GM18520 (cell line): Measurements from ENCODE around the gene TENM3.

ENCODE experiments used
- ATAC-seq: cut with Tn5 transposase; IDR thresholded peaks from one replicate; pipeline ENCODE4 v1.9.1; 2021; ENCODE audit not compliant: unreplicated experiment

Gene TENM3

GRCh38 chr4:182325397-182325796, 82.2 kb downstream of the TENM3 start:
- no peak for ATAC-seq

GRCh38 chr4:182325848-182326255, 82.7 kb downstream of the TENM3 start:
- no peak for ATAC-seq

DNA sequence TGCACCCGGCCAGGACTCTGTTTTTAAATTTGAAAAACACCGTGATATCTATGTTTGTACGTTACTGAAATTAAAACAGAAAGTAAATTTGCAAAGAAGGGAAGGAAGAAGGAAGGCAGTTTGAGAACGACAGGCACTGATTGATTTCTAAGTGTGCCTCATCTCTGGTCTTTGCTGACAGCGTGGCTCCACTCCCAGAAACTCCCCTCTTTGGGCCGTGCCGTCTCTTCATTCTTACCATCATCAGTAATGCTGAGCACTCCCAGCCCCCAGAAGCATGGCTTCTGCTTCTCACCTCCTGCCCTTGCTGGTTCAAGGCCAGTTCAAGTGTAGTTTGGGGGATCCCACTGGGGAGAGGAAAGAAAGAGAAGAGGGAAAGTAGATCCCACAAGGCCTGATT, 85.3 kb downstream of the TENM3 start:
- ATAC-seq, result no peak

- no peak for ATAC-seq
Measured at GRCh38 chr4:182337366-182337765, 94.2 kb downstream of the TENM3 start.

GRCh38 chr4:182338063-182338462, 94.9 kb downstream of the TENM3 start:
- ATAC-seq, result no peak

- no peak for ATAC-seq
Measured at GRCh38 chr4:182338746-182339145, 95.5 kb downstream of the TENM3 start.

GRCh38 chr4:182339221-182339641, 96.0 kb downstream of the TENM3 start:
- ATAC-seq, result no peak

DNA sequence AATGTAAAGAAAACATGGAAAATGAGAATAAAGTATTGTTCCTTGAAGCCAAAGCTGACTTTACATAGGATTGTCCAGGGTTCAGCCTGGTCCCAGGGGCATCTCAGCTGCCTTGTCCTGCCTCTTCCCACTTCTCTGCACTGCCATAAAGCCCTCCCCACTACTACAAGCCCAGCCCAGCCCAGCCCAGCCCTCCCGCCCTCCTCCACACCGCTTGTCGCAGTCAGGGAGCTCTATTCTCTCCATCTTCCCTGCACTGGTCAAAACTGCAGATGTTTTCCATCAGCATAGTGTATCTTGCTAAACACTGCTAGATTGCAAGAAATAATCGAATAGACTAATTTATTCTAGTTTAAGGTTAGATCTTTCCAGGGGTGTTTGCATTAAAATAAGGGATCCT, 100.3 kb downstream of the TENM3 start:
- no peak for ATAC-seq

DNA sequence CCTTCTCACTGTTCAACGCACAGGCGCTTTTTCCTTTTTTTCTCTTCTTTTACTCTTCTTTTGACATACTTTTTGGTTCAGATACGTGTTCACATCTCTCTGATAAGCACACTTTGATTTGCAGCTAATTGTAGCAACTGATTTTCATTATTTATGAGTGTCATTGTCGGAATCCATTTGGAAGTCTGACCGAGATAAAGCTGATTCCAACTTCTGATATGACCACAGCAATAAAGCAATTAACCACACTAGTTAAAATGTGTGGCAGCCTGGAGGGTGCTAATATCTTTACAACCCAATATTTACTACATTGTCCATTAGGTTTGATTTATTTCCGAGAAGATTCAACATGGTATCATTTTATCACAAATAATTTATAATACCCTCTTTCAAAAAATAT, 101.8 kb downstream of the TENM3 start:
- no peak for ATAC-seq

GRCh38 chr4:182346250-182346649, 103.0 kb downstream of the TENM3 start:
- ATAC-seq, result no peak

DNA sequence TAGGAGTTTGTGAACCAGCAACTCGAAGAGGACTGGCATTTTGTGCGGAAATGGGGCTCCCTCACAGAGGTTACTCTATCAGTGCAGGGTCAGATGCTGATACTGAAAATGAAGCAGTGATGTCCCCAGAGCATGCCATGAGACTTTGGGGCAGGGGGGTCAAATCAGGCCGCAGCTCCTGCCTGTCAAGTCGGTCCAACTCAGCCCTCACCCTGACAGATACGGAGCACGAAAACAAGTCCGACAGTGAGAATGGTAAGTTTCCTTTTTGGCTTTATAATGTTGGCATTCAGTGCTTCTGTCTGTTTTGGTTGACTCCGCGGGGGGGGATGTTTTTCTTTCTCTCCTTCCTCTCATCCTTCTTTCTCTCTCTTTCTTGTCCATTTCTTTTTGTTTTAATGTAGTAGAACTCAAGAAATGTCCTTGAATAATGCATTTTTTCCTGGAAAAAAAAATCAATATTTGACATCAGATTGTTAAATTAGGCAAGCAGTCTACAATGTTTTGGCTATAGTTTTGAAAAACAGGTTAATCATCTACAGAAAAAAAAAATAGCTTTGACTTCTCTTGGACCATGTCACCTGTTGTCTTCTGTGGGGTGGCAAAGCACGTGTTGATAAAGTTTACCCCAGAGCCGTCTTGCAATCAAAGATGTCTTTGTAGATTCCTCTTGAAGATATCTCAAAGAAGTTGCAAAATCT, 103.6 kb downstream of the TENM3 start:
- no peak for ATAC-seq

DNA sequence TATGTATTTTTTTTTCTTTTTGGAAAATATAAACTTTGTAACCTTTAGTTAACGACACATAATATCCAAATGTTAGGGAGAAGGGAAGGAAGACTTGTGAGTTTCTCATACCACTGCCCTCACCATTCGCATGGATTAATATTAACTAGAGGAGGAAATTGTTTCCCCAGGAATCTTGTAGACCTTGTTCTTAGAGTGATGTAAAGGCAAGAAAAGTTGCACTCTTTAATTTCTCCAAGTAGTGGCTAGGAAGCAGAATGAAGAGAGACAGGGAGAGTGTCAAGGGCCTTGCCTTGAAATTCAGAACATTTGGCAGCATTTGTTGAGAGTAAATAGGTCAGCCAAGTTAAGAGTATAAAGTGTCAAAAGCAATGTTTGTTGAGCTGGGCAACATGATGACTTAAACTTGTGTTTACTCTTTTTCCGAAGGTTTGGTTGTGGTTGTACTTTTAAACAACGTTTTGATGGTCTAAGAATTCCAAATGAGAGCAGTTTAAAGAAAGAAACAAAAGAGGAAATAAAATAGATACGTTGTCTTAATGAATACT, 105.7 kb downstream of the TENM3 start:
- ATAC-seq, result no peak

DNA sequence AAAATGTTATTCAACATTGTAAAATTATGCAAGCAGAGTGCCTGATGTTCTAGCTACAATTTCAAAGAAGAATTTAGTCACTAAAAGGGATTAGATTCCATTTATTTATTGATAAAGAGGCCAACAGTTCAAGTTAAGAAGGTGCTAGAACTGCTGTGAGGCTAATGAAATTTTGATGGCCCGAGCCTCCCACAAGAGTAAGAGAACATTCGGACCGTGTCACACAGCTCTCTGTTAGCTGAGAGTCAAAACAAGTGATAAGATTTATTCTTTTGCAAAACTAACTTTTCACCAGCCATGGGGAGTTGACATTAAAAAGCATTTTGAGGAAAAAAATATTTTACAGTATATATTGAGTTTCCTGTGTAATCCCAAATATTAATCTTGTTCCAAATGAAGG, 106.8 kb downstream of the TENM3 start:
- no peak for ATAC-seq

- no peak for ATAC-seq
Measured at GRCh38 chr4:182351485-182351884, 108.3 kb downstream of the TENM3 start.

DNA sequence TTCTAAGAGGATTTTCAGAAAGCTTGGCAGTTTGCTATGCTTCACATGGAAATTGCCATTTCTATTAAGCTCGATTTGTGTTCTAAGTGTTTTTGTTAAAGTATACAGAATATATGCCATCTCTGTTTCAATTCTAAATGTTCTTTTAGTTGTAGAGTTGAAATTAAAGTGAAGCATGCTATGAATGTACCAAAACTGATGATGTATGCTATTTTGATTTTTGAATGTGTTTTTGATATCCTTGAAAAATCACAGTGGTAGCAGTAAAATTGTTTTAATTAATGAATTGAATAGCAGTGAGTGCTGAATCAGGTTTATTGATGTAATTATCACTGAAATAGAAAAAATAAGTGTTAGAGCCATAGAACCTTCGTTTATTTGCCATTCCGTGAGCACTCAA, 110.9 kb downstream of the TENM3 start:
- ATAC-seq, result no peak

DNA sequence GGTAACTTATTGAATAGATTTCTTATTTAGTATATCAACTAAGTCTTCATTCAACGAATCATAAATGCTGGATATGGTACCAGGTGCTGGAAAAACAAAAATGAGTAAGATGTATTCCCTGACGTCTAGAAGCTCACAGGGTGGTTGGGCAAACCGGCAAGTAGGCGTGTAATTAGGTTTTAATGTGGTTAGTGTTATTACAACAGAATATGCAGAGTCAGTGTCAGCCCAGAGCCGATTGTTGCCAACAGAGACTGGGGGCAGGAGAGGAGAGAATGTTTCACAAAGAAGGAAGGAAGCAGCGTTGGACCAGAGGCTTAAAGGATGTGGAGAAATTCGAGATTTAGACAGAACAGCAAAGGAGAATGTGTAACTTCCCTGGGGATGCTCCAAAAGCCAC, 111.7 kb downstream of the TENM3 start:
- no peak for ATAC-seq

DNA sequence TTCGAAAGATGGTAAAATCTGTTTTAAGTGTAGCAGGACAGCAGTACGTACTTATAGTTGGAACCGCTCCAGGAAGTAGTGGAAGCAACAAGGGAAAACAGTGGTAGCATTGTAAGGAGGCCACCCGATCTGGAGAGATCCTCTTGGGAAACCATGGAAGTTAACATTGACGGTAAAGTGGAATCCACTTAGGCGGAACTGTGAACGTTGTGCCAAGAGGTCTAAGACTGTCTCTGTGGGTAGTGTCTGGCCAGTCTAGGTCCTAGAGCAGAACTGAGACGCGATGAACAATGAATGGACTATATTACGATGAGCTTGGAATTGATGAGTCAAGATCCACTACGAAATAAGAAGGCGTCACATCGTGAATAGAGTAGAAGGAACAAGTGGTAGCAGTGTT, 124.0 kb downstream of the TENM3 start:
- ATAC-seq, result no peak

- ATAC-seq, result no peak
Measured at GRCh38 chr4:182369211-182369610, 126.0 kb downstream of the TENM3 start.

DNA sequence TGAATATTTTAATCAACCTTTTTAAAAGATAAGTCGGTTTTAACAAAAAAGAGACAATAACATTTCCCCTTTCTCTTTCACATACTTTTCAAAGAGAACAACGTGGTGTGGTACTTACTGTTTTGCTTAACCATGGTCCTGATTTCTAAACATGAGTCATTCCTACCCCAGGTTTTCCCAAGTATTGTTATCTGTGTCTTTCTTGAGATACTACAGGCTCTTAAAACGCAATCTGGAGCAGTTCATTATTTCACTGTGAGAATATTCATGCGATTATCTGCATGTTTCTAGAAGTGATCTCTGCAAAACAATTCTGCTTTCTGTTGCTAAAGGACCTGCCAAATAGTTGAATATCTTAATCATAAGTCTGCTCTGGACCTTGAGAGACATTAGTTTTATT, 127.3 kb downstream of the TENM3 start:
- ATAC-seq, result no peak

DNA sequence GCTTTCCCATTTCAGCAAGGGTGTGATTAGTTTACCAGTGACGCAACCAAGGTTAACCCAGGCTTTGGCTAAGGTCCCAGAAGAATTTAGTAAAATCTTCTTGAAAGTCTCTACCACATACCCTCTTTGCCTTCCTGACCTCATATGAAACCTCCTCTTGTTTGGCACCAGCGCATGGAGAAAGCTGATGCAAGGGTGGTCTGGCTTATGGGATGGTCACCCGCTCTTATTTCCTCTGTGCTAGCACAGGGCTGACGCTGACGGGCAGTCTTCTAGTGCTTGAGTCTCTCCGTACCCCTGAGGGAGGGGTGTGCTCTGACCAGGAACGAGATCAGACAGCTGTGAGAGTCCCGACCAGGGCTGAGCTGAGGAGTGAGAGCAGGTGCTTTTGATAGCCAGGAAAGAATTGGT, 137.6 kb downstream of the TENM3 start:
- no peak for ATAC-seq

GRCh38 chr4:182382941-182383340, 139.7 kb downstream of the TENM3 start:
- ATAC-seq, result no peak

GRCh38 chr4:182384631-182385091, 141.5 kb downstream of the TENM3 start:
- no peak for ATAC-seq

DNA sequence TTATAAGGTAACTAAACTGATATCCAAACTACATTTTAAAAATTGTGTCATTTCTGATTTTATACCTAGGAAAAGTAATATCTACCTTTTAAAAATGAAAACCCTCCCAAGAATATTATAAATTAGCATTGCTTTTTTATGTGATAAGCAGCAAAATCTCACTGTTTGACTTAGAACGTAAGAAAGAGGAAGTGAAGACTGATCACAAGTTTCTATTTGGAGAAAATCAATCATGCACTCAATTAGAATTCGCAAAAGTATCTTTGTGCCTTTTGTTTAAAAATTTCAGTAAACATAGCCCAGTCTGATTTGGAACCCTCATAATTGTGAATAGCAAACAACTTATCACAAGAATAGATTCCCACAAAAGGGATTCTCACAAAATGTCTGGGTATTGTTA, 142.7 kb downstream of the TENM3 start:
- no peak for ATAC-seq
